H1 (cell line): ENCODE results near the gene STARD3. TPM values are rescaled to one million over a fixed set of nuclear protein-coding genes. Genes with fewer than 3 reads are reported as not detected.

Source experiments
- ATF2 ChIP-seq: IDR thresholded peaks from 2 replicates; pipeline ENCODE4 v1.6.1; 2012; ENCODE audit warnings: low read length, inconsistent platforms
- EGR1 ChIP-seq: IDR thresholded peaks from 2 replicates; pipeline ENCODE4 v1.6.1; 2011; ENCODE audit warnings: low read depth, low read length, borderline replicate concordance
- HDAC6 ChIP-seq: IDR thresholded peaks from one replicate; pipeline ENCODE4 v1.7.1; 2012; ENCODE audit warnings: low read depth, mild to moderate bottlenecking, inconsistent platforms, low read length, moderate library complexity
- JUN ChIP-seq: IDR thresholded peaks from 2 replicates; pipeline ENCODE4 v1.6.1; 2011; ENCODE audit warnings: low read depth, mild to moderate bottlenecking, improper control_type of control experiment, low read length
- POLR2A ChIP-seq, 2 experiments: IDR thresholded peaks; 1 replicate in 1 of 2; 2 replicates in 1 of 2; pipeline ENCODE4 v1.6.1; 2011; ENCODE audit warnings: low read depth in 2 of 2, low read length in 2 of 2, mild to moderate bottlenecking in 2 of 2; ENCODE audit errors: control extremely low read depth in 1 of 2
- POLR2AphosphoS5 ChIP-seq: IDR thresholded peaks from 2 replicates; pipeline ENCODE4 v1.6.1; 2011; ENCODE audit warnings: low read depth, low read length
- polyA plus RNA-seq, 7 experiments: library from polyadenylated mRNA; depleted of rRNA in 3 of 7; stranded (reverse) in 5 of 7; unstranded in 2 of 7; fragments of >200 nt in 5 of 7; fragments of 200-250 nt in 2 of 7; gene quantifications; 1 replicate in 5 of 7; 2 replicates in 1 of 7; 4 replicates in 1 of 7; pipeline versions ENCODE4 v1.2.1 to v1.2.3, GENCODE V29; 2011 to 2013; ENCODE audit warnings: missing spikeins in 2 of 7, mixed read lengths in 2 of 7
- total RNA-seq: library from RNA; stranded (reverse); fragmentation: NEBNext Ultra II Directional; extraction: Animal tissue kit (Norgen Biotek cat#: 25700); gene quantifications from 2 replicates; pipeline ENCODE4 v1.2.1, GENCODE V29; 2021

The STARD3 gene
- total and polyA plus RNA-seq, 2 of the 8 experiments (the other 6 are each of a cell fraction or from before 2014, with no cell fraction given) = 47.6 to 80.3 TPM

- TF ChIP-seq POLR2AphosphoS5 (no peak), JUN (no peak), POLR2A (IDR thresholded peaks at IDR 0.05; ENCODE audit: control extremely low read depth in 1 of 2, low read depth in 2 of 2, low read length in 2 of 2) (no peak), EGR1 (no peak), ATF2 (no peak), HDAC6 (no peak)
These were observed 23.9 kb upstream of the STARD3 start (continued) for GRCh38 chr17:39612935-39613464.
